IPS-18a (cell line): Measurements from ENCODE around the gene OR8A1.
"Not testable (repeated sequence)": the region's sequence is repeated elsewhere in the genome, so short reads cannot be mapped to it uniquely, and the experiment has no call there.

ENCODE experiments used
- H3K27ac ChIP-seq: one replicate; pipeline ENCODE4 v1.5.1; 2013; ENCODE audit warnings: low read length
- H3K27me3 ChIP-seq: one replicate; pipeline ENCODE4 v1.6.1; 2013; ENCODE audit warnings: mild to moderate bottlenecking, low read length; ENCODE audit not compliant: control insufficient read depth, insufficient read depth
- H3K36me3 ChIP-seq: one replicate; pipeline ENCODE4 v1.6.1; 2013; ENCODE audit warnings: low read depth, low read length; ENCODE audit not compliant: control insufficient read depth
- H3K4me1 ChIP-seq: one replicate; pipeline ENCODE4 v1.6.1; 2013; ENCODE audit warnings: low read depth, low read length; ENCODE audit not compliant: control insufficient read depth
- H3K4me3 ChIP-seq: one replicate; pipeline ENCODE4 v1.5.1; 2013; ENCODE audit warnings: low read length
- H3K9ac ChIP-seq: one replicate; pipeline ENCODE4 v1.6.1; 2013; ENCODE audit warnings: mild to moderate bottlenecking, low read length, moderate library complexity
- H3K9me3 ChIP-seq: one replicate; pipeline ENCODE4 v1.6.1; 2013; ENCODE audit warnings: low read depth, low read length; ENCODE audit not compliant: control insufficient read depth

OR8A1 gene

GRCh38 chr11:124595302-124595701, 25.5 kb downstream of the OR8A1 start:
- H3K4me1 ChIP-seq: no peaks in the 10 kb centered on the region
- no peak overlapping the region for H3K4me3 ChIP-seq
- H3K27ac ChIP-seq: no peak overlapping the region
- H3K9me3 ChIP-seq: no peaks in the 10 kb centered on the region
- H3K9ac ChIP-seq: no peak overlapping the region
- H3K27me3 ChIP-seq: no peaks in the 10 kb centered on the region
- H3K36me3 ChIP-seq: no peaks in the 10 kb centered on the region

GRCh38 chr11:124597626-124598025, 27.8 kb downstream of the OR8A1 start:
- no peaks in the 10 kb centered on the region for H3K36me3 ChIP-seq
- H3K4me1 ChIP-seq: peaks cover 6% of the 10 kb centered on the region

GRCh38 chr11:124600621-124601320, 31.0 kb downstream of the OR8A1 start:
- H3K27ac ChIP-seq: no peak overlapping the region
- H3K9me3 ChIP-seq: no peaks in the 10 kb centered on the region
- H3K9ac ChIP-seq: no peak overlapping the region
- no peak overlapping the region for H3K4me3 ChIP-seq
- H3K27me3 ChIP-seq: no peaks in the 10 kb centered on the region
- H3K36me3 ChIP-seq: no peaks in the 10 kb centered on the region
- H3K4me1 ChIP-seq: peaks cover 6% of the 10 kb centered on the region

More at GRCh38 chr11:124597626-124598025, 27.8 kb downstream of the OR8A1 start:
- no peaks in the 10 kb centered on the region for H3K9me3 ChIP-seq
- H3K27me3 ChIP-seq: no peaks in the 10 kb centered on the region
- H3K4me3 ChIP-seq: no peak overlapping the region
- H3K9ac ChIP-seq: no peak overlapping the region
- no peak overlapping the region for H3K27ac ChIP-seq

DNA sequence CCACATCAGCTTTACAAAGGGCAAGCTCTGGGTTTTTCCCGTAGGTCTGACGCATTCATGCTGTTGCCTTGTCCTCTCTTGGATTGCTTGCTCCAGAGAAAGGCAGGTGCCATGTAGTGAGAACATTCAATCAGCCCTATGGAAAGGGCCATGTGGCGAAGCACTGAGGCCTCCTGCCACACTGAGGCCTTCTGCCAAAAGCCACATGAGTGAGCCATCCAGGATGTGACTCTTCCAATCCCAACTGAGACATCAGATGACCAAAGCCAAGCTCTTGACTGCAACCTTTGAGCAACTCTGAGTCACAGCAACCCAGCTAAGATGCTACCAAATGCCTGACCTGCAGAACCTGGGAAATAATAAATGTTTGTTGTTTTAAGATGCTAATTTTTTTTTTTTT, 32.4 kb downstream of the OR8A1 start:
- no peaks in the 10 kb centered on the region for H3K36me3 ChIP-seq
- peaks cover 6% of the 10 kb centered on the region for H3K4me1 ChIP-seq
- H3K9ac ChIP-seq: no peak overlapping the region
- no peak overlapping the region for H3K4me3 ChIP-seq
- no peaks in the 10 kb centered on the region for H3K27me3 ChIP-seq
- no peaks in the 10 kb centered on the region for H3K9me3 ChIP-seq
- H3K27ac ChIP-seq: no peak overlapping the region

DNA sequence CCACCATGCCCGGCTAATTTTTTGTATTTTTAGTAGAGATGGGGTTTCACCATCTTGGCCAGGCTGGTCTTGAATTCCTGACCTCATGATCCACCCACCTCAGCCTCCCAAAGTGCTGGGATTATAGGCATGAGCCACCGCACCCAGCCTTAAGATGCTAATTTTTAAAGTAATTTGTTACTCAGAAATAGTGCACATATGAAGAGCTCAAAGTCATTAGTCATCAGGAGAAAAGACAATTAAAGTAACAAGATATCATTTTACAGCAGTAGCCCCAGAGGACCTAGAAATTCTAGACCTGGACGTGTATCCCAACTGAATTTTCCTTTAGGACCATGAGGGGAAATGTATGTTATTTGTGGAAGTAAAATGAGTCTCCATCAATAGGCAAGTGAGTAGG, 32.9 kb downstream of the OR8A1 start:
- not testable (repeated sequence) for H3K4me1 ChIP-seq, H3K27ac ChIP-seq, H3K4me3 ChIP-seq, H3K36me3 ChIP-seq, H3K9ac ChIP-seq, H3K27me3 ChIP-seq, H3K9me3 ChIP-seq

GRCh38 chr11:124605719-124606118, 35.9 kb downstream of the OR8A1 start:
- Histone ChIP-seq H3K36me3 (no peaks in the 10 kb centered on the region), H3K27ac (no peak overlapping the region), H3K4me3 (no peak overlapping the region), H3K27me3 (no peaks in the 10 kb centered on the region), H3K9me3 (no peaks in the 10 kb centered on the region), H3K4me1 (peaks cover 5% of the 10 kb centered on the region), H3K9ac (no peak overlapping the region)

GRCh38 chr11:124608147-124608546, 38.4 kb downstream of the OR8A1 start:
- Histone ChIP-seq H3K27me3 (no peaks in the 10 kb centered on the region), H3K27ac (no peak overlapping the region), H3K9me3 (no peaks in the 10 kb centered on the region), H3K36me3 (no peaks in the 10 kb centered on the region), H3K9ac (no peak overlapping the region), H3K4me3 (no peak overlapping the region), H3K4me1 (no peaks in the 10 kb centered on the region)

DNA sequence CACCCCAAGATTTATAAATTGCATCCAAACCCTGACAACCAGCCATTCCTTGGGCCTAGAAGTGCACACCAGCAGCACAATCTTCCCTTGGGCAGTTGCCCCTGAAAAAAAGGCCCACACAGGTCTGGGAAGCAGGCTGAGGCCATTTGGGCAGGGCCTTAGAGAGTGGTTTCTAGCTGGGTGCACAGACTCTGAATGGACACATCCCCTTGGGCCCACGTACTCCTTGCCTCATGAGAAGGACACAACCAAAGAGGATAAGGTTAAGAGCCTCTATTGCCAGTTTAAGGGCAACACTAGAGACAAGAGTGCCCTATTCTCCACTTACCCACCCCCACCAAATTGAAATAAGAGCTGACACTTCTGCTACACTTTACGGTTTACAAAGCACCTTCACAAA, 40.5 kb downstream of the OR8A1 start:
- Histone ChIP-seq H3K36me3 (no peaks in the 10 kb centered on the region), H3K4me3 (no peak overlapping the region), H3K4me1 (no peaks in the 10 kb centered on the region), H3K9me3 (no peaks in the 10 kb centered on the region), H3K27ac (no peak overlapping the region), H3K9ac (no peak overlapping the region), H3K27me3 (no peaks in the 10 kb centered on the region)

- Histone ChIP-seq H3K9ac (no peak within 1 kb of the TSS), H3K27ac (no peak within 1 kb of the TSS), H3K36me3 (no peaks in the 10 kb centered on the region), H3K27me3 (no peaks in the 10 kb centered on the region), H3K9me3 (no peaks in the 10 kb centered on the region), H3K4me3 (no peak within 1 kb of the TSS), H3K4me1 (no peaks in the 10 kb centered on the region)
Measured at GRCh38 chr11:124611064-124611463, 41.3 kb downstream of the OR8A1 start, which contains the start of gene PANX3. Gene PANX3, plus strand, starts transcription at chr11:124611428. Its CDS starts 129 bp downstream, at chr11:124611557.

DNA sequence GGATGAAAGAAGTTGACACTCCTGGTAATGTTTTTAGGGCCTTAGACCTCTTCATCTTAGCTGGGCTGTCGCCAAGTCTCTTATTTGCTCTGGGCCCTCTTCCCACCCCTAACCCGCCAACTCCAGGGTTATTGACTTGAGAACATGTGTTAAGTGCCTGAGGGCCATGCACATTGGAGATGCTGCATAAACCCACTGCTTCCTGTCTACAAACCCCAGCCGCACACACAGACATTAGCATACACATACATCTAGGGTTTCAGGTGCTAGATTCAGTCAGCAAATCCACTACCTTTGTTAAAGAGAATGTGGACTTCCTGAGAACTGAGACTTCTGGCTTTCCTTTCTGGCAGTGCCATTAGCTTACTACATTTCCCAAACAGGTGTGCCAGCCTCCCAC, 42.2 kb downstream of the OR8A1 start:
- no peaks in the 10 kb centered on the region for H3K4me1 ChIP-seq
- H3K4me3 ChIP-seq: no peak overlapping the region
- no peak overlapping the region for H3K9ac ChIP-seq
- no peaks in the 10 kb centered on the region for H3K27me3 ChIP-seq
- no peaks in the 10 kb centered on the region for H3K9me3 ChIP-seq
- H3K36me3 ChIP-seq: no peaks in the 10 kb centered on the region
- no peak overlapping the region for H3K27ac ChIP-seq

GRCh38 chr11:124612567-124613246, 42.9 kb downstream of the OR8A1 start:
- no peaks in the 10 kb centered on the region for H3K9me3 ChIP-seq
- no peak overlapping the region for H3K27ac ChIP-seq
- no peak overlapping the region for H3K4me3 ChIP-seq
- no peaks in the 10 kb centered on the region for H3K36me3 ChIP-seq
- no peaks in the 10 kb centered on the region for H3K27me3 ChIP-seq
- no peaks in the 10 kb centered on the region for H3K4me1 ChIP-seq
- H3K9ac ChIP-seq: no peak overlapping the region

DNA sequence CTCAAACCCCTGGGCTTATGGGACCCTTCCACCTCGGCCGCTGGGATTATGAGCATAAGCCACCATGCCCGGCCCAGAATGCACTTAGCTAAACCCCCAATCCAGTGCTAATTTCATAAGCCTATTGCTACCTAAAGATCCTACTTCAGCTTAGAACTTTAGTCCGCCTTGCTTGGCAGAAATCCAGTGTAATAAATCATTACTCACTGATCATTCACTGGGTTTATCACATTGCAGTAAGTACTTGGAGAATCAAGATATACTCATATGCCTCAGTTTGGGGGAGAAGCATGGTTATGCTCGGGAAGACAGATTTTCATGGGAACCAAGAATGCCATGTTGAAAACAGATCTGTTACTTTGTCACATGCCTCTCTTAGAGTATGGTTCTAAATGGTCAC, 49.1 kb downstream of the OR8A1 start:
- Histone ChIP-seq H3K4me1 (peaks cover 4% of the 10 kb centered on the region), H3K4me3 (no peak overlapping the region), H3K27me3 (peaks cover 14% of the 10 kb centered on the region), H3K9me3 (no peaks in the 10 kb centered on the region), H3K36me3 (no peaks in the 10 kb centered on the region), H3K9ac (no peak overlapping the region), H3K27ac (no peak overlapping the region)
